Liver (tissue), 9 donors: Measurements from ENCODE around the gene BORCS5. TPM values are rescaled to one million over a fixed set of nuclear protein-coding genes. Genes with fewer than 3 reads are reported as not detected.
A peak's percentile ranks its signal among the peaks of the same experiment; 100 is the strongest.

Source experiments
- DNase-seq: peaks from one replicate; pipeline ENCODE4 v3.0.0-alpha.2; 2017; ENCODE audit warnings: low spot score
- H3K27ac ChIP-seq, 2 donors: one replicate each; pipeline ENCODE4 v1.7.0; 2013; ENCODE audit warnings: inconsistent platforms in 2 of 2, low read length in 2 of 2, control low read depth in 1 of 2, low read depth in 1 of 2, mild to moderate bottlenecking in 1 of 2
- H3K27me3 ChIP-seq, 4 donors: one replicate each; pipeline versions ENCODE4 v1.6.1 to v1.7.0; 2013; ENCODE audit warnings: low read length in 3 of 4, inconsistent platforms in 1 of 4, mild to moderate bottlenecking in 1 of 4, moderate library complexity in 1 of 4; ENCODE audit not compliant: control insufficient read depth in 4 of 4, insufficient read depth in 4 of 4
- H3K36me3 ChIP-seq, 4 donors: one replicate each; pipeline versions ENCODE4 v1.6.1 to v1.7.0; 2013; ENCODE audit warnings: low read length in 3 of 4, mild to moderate bottlenecking in 3 of 4, low read depth in 1 of 4, moderate library complexity in 1 of 4; ENCODE audit not compliant: control insufficient read depth in 4 of 4, insufficient read depth in 3 of 4
- H3K4me1 ChIP-seq, 4 donors: one replicate each; pipeline versions ENCODE4 v1.6.1 to v1.7.0; 2013; ENCODE audit warnings: low read length in 3 of 4, mild to moderate bottlenecking in 3 of 4, moderate library complexity in 1 of 4; ENCODE audit not compliant: control insufficient read depth in 4 of 4, insufficient read depth in 4 of 4
- H3K4me3 ChIP-seq, 3 donors: one replicate each; pipeline versions ENCODE4 v1.6.1 to v1.7.0; 2013; ENCODE audit warnings: low read length in 3 of 3, control low read depth in 1 of 3, low read depth in 1 of 3, mild to moderate bottlenecking in 1 of 3
- H3K9ac ChIP-seq, 2 donors: one replicate each; pipeline ENCODE4 v1.7.0; 2013; ENCODE audit warnings: low read length in 2 of 2, mild to moderate bottlenecking in 2 of 2, moderate library complexity in 2 of 2, control low read depth in 1 of 2, low read depth in 1 of 2
- H3K9me3 ChIP-seq, 4 donors: one replicate each; pipeline versions ENCODE4 v1.6.1 to v1.7.0; 2013; ENCODE audit warnings: low read length in 3 of 4; ENCODE audit not compliant: control insufficient read depth in 4 of 4
- ATF3 ChIP-seq: IDR thresholded peaks from 2 replicates; pipeline ENCODE4 v1.6.1; 2016; ENCODE audit warnings: antibody characterized with exemption
- FOXA1 ChIP-seq: IDR thresholded peaks from 2 replicates; pipeline ENCODE4 v1.6.1; 2016; ENCODE audit warnings: antibody characterized with exemption
- FOXA2 ChIP-seq: IDR thresholded peaks from 2 replicates; pipeline ENCODE4 v1.6.1; 2016; ENCODE audit warnings: antibody characterized with exemption
- GABPA ChIP-seq, 2 donors: IDR thresholded peaks in 1 of 2; conservative IDR thresholded peaks in 1 of 2; 2 replicates each; pipeline ENCODE4 v1.6.1; 2016; ENCODE audit warnings: antibody characterized with exemption in 2 of 2, mild to moderate bottlenecking in 1 of 2, moderate library complexity in 1 of 2
- HNF4A ChIP-seq, 2 donors: conservative IDR thresholded peaks; 2 replicates each; pipeline ENCODE4 v1.6.1; 2016; ENCODE audit warnings: antibody characterized with exemption in 2 of 2, mild to moderate bottlenecking in 2 of 2
- HNF4G ChIP-seq: IDR thresholded peaks from 2 replicates; pipeline ENCODE4 v1.6.1; 2016; ENCODE audit warnings: antibody characterized with exemption
- JUND ChIP-seq, 2 donors: IDR thresholded peaks; 2 replicates each; pipeline ENCODE4 v1.6.1; 2016; ENCODE audit warnings: antibody characterized with exemption in 2 of 2
- MAX ChIP-seq: IDR thresholded peaks from 2 replicates; pipeline ENCODE4 v1.6.1; 2016; ENCODE audit warnings: antibody characterized with exemption
- NR2F2 ChIP-seq: IDR thresholded peaks from 2 replicates; pipeline ENCODE4 v1.6.1; 2016; ENCODE audit warnings: antibody characterized with exemption
- RAD21 ChIP-seq, 2 donors: IDR thresholded peaks; 2 replicates each; pipeline ENCODE4 v1.6.1; 2016; ENCODE audit warnings: antibody characterized with exemption in 2 of 2, mild to moderate bottlenecking in 2 of 2
- SP1 ChIP-seq: IDR thresholded peaks from 2 replicates; pipeline ENCODE4 v1.6.1; 2018; ENCODE audit warnings: antibody characterized with exemption, mild to moderate bottlenecking
- TAF1 ChIP-seq: conservative IDR thresholded peaks from 2 replicates; pipeline ENCODE4 v1.6.1; 2016; ENCODE audit warnings: antibody characterized with exemption, mild to moderate bottlenecking
- ZBTB33 ChIP-seq: IDR thresholded peaks from 2 replicates; pipeline ENCODE4 v1.6.1; 2016; ENCODE audit warnings: antibody characterized with exemption
- WGBS: extraction: QIAGEN DNeasy Blood & Tissue Kit; methylation state at CpG from one replicate; pipeline ENCODE4 v1.1.7; 2013; 5-methylcytosine and 5-hydroxymethylcytosine counted together
- polyA plus RNA-seq, 2 donors: library from polyadenylated mRNA; stranded (reverse) in 1 of 2; unstranded in 1 of 2; fragments of 200-250 nt in 1 of 2; fragments of >200 nt in 1 of 2; fragmentation: Nextera tagmentation in 1 of 2; extraction: Ambion mirVana in 1 of 2; gene quantifications; one replicate each; pipeline versions ENCODE4 v1.2.1 to v1.2.3, GENCODE V29; 2013 to 2015
- total RNA-seq, 2 donors: library from RNA; depleted of rRNA; stranded (reverse); fragments of >200 nt; gene quantifications; one replicate each; pipeline ENCODE4 v1.2.3, GENCODE V29; 2014
- TF ChIP-seq, protein P1 (sequence below): fragments of 150-350 bp; IDR thresholded peaks from 2 replicates; pipeline ENCODE4 v1.5.1; 2017; ENCODE audit warnings: improper control_type of control experiment, low read depth, low read length; ENCODE audit not compliant: missing input control
- TF ChIP-seq, protein P2 (sequence below): IDR thresholded peaks from 2 replicates; pipeline ENCODE4 v1.6.1; 2016; ENCODE audit warnings: antibody characterized with exemption, mild to moderate bottlenecking
- donor health status: healthy.
- donor health status: healthy.
- donor health status: healthy.
- donor health status: healthy.
- donor health status: healthy.

BORCS5 gene
- total and polyA plus RNA-seq, 4 donors: 4.5 to 11.4 (median 8.1) TPM

DNA sequence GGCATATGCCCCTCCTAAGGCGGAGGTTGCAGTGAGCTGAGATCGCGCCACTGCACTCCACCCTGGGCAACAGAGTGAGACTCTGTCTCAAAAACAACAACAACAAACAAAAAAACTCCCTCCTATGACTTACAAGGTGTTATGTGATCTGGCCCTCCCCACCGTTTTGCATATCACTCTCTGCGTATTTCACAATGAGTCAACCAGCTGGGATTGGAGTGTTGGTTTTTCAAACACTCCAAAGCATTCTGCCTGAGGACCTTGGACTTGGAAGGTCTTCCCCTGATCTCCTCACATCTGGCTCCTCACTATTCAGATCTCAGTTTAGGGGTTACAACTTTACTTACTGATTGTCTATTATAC, 20.8 kb upstream of the BORCS5 start (continued):
- TF ChIP-seq, protein P1, sequence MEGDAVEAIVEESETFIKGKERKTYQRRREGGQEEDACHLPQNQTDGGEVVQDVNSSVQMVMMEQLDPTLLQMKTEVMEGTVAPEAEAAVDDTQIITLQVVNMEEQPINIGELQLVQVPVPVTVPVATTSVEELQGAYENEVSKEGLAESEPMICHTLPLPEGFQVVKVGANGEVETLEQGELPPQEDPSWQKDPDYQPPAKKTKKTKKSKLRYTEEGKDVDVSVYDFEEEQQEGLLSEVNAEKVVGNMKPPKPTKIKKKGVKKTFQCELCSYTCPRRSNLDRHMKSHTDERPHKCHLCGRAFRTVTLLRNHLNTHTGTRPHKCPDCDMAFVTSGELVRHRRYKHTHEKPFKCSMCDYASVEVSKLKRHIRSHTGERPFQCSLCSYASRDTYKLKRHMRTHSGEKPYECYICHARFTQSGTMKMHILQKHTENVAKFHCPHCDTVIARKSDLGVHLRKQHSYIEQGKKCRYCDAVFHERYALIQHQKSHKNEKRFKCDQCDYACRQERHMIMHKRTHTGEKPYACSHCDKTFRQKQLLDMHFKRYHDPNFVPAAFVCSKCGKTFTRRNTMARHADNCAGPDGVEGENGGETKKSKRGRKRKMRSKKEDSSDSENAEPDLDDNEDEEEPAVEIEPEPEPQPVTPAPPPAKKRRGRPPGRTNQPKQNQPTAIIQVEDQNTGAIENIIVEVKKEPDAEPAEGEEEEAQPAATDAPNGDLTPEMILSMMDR: no peak
- TF ChIP-seq TAF1: no peak
- TF ChIP-seq HNF4G: peak; percentile 53
- no peak for TF ChIP-seq GABPA (IDR thresholded peaks at IDR 0.05 in 1 of 2, conservative IDR thresholded peaks at IDR 0.05 in 1 of 2)

DNA sequence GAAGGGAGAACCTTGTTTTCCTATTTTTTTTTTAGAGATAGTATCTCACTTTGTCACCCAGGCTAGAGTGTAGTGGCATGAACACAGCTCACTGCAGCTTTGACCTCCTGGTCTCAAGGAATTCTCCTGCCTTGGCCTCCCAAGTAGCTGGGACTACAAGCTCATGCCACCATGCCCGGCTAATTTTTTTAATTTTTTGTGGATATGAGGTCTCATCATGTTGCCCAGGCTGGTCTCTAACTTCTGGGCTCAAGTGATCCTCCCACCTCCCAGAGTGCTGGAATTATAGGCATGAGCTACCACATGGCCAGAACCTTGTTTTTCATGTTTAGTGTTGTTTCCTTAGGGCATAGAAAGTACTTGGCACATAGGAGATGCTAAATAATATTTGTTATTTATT, 20.4 kb upstream of the BORCS5 start:
- H3K27me3 ChIP-seq: no peaks in the 10 kb centered on the region
- 100% methylated on average over 1 of the region's 1 CpG for WGBS
- H3K4me1 ChIP-seq: peaks cover 4 to 18% (median 12%) of the 10 kb centered on the region in 4 donors
- DNase-seq: no peak
- H3K4me3 ChIP-seq: no peak overlapping the region
- H3K36me3 ChIP-seq: peaks cover 0 to 2% (median 0%) of the 10 kb centered on the region in 4 donors
- no peak overlapping the region for H3K9ac ChIP-seq
- no peaks in the 10 kb centered on the region for H3K9me3 ChIP-seq
- no peak overlapping the region for H3K27ac ChIP-seq
- TF ChIP-seq SP1 (no peak), ZBTB33 (no peak), RAD21 (IDR thresholded peaks at IDR 0.05) (no peak), HNF4A (conservative IDR thresholded peaks at IDR 0.05) (no peak), TAF1 (no peak), FOXA1 (no peak), HNF4G (no peak), GABPA (IDR thresholded peaks at IDR 0.05 in 1 of 2, conservative IDR thresholded peaks at IDR 0.05 in 1 of 2) (no peak), ATF3 (no peak), MAX (no peak), NR2F2 (no peak), FOXA2 (no peak), JUND (IDR thresholded peaks at IDR 0.05) (no peak)
- TF ChIP-seq, protein P2, sequence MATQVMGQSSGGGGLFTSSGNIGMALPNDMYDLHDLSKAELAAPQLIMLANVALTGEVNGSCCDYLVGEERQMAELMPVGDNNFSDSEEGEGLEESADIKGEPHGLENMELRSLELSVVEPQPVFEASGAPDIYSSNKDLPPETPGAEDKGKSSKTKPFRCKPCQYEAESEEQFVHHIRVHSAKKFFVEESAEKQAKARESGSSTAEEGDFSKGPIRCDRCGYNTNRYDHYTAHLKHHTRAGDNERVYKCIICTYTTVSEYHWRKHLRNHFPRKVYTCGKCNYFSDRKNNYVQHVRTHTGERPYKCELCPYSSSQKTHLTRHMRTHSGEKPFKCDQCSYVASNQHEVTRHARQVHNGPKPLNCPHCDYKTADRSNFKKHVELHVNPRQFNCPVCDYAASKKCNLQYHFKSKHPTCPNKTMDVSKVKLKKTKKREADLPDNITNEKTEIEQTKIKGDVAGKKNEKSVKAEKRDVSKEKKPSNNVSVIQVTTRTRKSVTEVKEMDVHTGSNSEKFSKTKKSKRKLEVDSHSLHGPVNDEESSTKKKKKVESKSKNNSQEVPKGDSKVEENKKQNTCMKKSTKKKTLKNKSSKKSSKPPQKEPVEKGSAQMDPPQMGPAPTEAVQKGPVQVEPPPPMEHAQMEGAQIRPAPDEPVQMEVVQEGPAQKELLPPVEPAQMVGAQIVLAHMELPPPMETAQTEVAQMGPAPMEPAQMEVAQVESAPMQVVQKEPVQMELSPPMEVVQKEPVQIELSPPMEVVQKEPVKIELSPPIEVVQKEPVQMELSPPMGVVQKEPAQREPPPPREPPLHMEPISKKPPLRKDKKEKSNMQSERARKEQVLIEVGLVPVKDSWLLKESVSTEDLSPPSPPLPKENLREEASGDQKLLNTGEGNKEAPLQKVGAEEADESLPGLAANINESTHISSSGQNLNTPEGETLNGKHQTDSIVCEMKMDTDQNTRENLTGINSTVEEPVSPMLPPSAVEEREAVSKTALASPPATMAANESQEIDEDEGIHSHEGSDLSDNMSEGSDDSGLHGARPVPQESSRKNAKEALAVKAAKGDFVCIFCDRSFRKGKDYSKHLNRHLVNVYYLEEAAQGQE: no peak
- TF ChIP-seq, protein P1: no peak
